SK-N-SH treated with all-trans-retinoic acid at 6 μM for 48 hours (cell line): ENCODE measurements around the gene PPFIA4.
"Not testable (repeated sequence)": the region's sequence is repeated elsewhere in the genome, so short reads cannot be mapped to it uniquely, and the experiment has no call there.

Experiments
- ARNTL ChIP-seq: fragments of 450-650 bp; formaldehyde crosslinking; IDR thresholded peaks from 2 replicates; pipeline ENCODE4 v1.5.0; 2020; ENCODE audit warnings: low read depth, mild to moderate bottlenecking, moderate library complexity, borderline replicate concordance
- CSDC2 ChIP-seq: fragments of 250-450 bp; sonication (Bioruptor Pico); IDR thresholded peaks from 2 replicates; pipeline ENCODE4 v1.5.0; 2020; ENCODE audit warnings: mild to moderate bottlenecking, moderate library complexity
- TCF4 ChIP-seq: fragments of 250-450 bp; sonication (Bioruptor Pico); IDR thresholded peaks from 2 replicates; pipeline ENCODE4 v1.8.0; 2021; ENCODE audit warnings: mild to moderate bottlenecking, moderate library complexity, borderline replicate concordance
- ZFP3 ChIP-seq: fragments of 250-450 bp; sonication (Bioruptor Pico); IDR thresholded peaks from 2 replicates; pipeline ENCODE4 v1.5.0; 2020; ENCODE audit warnings: mild to moderate bottlenecking, moderate library complexity
- ZFP30 ChIP-seq: fragments of 450-650 bp; formaldehyde crosslinking; IDR thresholded peaks from 2 replicates; pipeline ENCODE4 v1.5.0; 2022; ENCODE audit warnings: mild to moderate bottlenecking, moderate library complexity
- ZNF70 ChIP-seq: fragments of 450-650 bp; formaldehyde crosslinking; IDR thresholded peaks from 2 replicates; pipeline ENCODE4 v1.5.0; 2020; ENCODE audit warnings: mild to moderate bottlenecking, moderate library complexity
- TF ChIP-seq, protein P1 (sequence below): fragments of 250-450 bp; sonication (Bioruptor Pico); IDR thresholded peaks from 2 replicates; pipeline ENCODE4 v1.8.0; 2020; ENCODE audit warnings: mild to moderate bottlenecking, moderate library complexity, borderline replicate concordance

DNA sequence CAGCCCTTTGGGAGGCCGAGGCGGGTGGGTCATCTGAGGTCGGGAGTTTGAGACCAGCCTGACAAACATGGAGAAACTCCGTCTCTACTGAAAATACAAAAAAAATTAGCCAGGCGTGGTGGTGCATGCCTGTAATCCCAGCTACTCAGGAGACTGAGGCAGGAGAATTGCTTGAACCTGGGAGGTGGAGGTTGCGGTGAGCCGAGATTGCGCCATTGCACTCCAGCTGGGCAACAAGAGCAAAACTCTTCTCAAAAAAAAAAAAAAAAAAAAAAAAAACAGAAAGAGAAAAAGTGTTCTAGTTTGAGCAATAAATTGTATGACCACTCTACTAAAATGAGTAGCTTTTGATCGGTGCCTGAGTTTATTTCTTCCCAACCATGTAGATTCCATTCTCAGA is 40.2 kb upstream of the PPFIA4 start:
- TF ChIP-seq ZNF70 (CRISPR knock-in tag); CSDC2 (CRISPR knock-in tag); ARNTL; TCF4 (CRISPR knock-in tag); ZFP3 (CRISPR knock-in tag); ZFP30 (CRISPR knock-in tag): not testable (repeated sequence)
- TF ChIP-seq, protein P1, sequence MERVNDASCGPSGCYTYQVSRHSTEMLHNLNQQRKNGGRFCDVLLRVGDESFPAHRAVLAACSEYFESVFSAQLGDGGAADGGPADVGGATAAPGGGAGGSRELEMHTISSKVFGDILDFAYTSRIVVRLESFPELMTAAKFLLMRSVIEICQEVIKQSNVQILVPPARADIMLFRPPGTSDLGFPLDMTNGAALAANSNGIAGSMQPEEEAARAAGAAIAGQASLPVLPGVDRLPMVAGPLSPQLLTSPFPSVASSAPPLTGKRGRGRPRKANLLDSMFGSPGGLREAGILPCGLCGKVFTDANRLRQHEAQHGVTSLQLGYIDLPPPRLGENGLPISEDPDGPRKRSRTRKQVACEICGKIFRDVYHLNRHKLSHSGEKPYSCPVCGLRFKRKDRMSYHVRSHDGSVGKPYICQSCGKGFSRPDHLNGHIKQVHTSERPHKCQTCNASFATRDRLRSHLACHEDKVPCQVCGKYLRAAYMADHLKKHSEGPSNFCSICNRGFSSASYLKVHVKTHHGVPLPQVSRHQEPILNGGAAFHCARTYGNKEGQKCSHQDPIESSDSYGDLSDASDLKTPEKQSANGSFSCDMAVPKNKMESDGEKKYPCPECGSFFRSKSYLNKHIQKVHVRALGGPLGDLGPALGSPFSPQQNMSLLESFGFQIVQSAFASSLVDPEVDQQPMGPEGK, result not testable (repeated sequence)
